ENCODE results near the gene GSC2. TPM values are rescaled to one million over a fixed set of nuclear protein-coding genes. Genes with fewer than 3 reads are reported as not detected.

Gene GSC2
- total and polyA plus RNA-seq, 9 of the 15 experiments (the other 6 are each of a cell fraction or from before 2014, with no cell fraction given): not detected

DNA sequence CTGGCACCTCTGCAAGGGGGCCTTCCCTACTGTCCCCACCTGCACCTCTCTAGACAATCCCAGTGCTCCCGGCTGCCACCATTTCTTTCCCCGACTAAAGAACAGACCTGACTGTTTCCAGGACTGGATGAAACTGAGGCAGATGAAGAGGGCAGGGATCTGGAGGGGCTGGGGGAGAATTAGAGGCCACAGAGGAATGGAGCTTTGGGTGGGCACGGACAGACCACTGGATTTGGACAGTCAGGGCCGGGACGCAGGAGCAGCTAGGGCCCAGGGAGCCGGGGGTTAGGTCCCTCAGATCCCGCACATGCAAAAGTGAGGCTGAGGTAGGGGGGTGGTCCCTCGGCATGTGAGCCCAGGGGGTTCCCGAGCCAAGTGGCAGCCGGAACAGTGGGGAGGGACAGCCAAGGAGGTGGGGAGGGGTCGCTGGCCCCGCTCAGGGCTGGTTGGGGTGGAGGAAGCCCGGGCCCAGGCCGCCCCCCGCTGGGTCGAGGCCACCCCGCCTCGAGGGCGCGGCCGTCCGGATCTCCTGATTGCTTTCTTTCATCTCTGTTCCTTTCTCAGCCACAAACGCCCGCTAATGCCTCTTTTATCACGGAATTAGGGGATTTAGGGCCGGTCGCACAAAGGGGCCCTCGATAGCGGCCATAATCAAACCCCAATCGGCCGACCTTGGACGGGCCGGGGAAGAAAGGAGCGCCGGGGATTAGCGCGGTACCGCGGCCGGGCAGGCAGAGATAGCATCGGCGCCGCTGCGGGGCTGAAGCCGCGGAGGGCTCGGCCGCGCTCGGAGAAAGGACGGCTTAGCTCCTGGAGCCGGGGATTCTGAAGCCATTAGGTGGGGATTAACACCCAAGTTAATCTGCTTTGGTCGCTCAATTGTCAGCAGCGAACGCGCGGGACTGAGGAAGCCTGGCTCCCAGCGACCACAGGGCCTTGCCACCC is 19.2 kb upstream of the GSC2 start (continued):
- TF ChIP-seq NCOA6 (IDR thresholded peaks at IDR 0.05) (no peak), GABPB1 (CRISPR knock-in tag; IDR thresholded peaks at IDR 0.05) (no peak), JUND (IDR thresholded peaks at IDR 0.05; ENCODE audit: borderline replicate concordance, low read depth, low read length) (no peak), JUND (tag; IDR thresholded peaks at IDR 0.05; ENCODE audit: borderline replicate concordance, low read depth, low read length) (no peak), POLR2B (IDR thresholded peaks at IDR 0.05; ENCODE audit: low read depth, partially characterized antibody) (no peak), ATF7 (IDR thresholded peaks at IDR 0.05) (no peak), SMAD3 (CRISPR knock-in tag; conservative IDR thresholded peaks at IDR 0.05) (no peak), RBM15 (IDR thresholded peaks at IDR 0.05; ENCODE audit: insufficient read depth, low read length) (no peak), CAMTA2 (CRISPR knock-in tag; conservative IDR thresholded peaks at IDR 0.05) (no peak), PCBP2 (IDR thresholded peaks at IDR 0.05; ENCODE audit: low read depth, low read length, poor library complexity, severe bottlenecking) (no peak), ZFPM2 (CRISPR knock-in tag; IDR thresholded peaks at IDR 0.05) (no peak), BRD4 (IDR thresholded peaks at IDR 0.05) (peak; percentile 52; the same call in 1 of the 2 replicates)
- TF ChIP-seq, protein P1, sequence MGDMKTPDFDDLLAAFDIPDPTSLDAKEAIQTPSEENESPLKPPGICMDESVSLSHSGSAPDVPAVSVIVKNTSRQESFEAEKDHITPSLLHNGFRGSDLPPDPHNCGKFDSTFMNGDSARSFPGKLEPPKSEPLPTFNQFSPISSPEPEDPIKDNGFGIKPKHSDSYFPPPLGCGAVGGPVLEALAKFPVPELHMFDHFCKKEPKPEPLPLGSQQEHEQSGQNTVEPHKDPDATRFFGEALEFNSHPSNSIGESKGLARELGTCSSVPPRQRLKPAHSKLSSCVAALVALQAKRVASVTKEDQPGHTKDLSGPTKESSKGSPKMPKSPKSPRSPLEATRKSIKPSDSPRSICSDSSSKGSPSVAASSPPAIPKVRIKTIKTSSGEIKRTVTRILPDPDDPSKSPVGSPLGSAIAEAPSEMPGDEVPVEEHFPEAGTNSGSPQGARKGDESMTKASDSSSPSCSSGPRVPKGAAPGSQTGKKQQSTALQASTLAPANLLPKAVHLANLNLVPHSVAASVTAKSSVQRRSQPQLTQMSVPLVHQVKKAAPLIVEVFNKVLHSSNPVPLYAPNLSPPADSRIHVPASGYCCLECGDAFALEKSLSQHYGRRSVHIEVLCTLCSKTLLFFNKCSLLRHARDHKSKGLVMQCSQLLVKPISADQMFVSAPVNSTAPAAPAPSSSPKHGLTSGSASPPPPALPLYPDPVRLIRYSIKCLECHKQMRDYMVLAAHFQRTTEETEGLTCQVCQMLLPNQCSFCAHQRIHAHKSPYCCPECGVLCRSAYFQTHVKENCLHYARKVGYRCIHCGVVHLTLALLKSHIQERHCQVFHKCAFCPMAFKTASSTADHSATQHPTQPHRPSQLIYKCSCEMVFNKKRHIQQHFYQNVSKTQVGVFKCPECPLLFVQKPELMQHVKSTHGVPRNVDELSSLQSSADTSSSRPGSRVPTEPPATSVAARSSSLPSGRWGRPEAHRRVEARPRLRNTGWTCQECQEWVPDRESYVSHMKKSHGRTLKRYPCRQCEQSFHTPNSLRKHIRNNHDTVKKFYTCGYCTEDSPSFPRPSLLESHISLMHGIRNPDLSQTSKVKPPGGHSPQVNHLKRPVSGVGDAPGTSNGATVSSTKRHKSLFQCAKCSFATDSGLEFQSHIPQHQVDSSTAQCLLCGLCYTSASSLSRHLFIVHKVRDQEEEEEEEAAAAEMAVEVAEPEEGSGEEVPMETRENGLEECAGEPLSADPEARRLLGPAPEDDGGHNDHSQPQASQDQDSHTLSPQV (IDR thresholded peaks at IDR 0.05): no peak
- TF ChIP-seq, protein P2, sequence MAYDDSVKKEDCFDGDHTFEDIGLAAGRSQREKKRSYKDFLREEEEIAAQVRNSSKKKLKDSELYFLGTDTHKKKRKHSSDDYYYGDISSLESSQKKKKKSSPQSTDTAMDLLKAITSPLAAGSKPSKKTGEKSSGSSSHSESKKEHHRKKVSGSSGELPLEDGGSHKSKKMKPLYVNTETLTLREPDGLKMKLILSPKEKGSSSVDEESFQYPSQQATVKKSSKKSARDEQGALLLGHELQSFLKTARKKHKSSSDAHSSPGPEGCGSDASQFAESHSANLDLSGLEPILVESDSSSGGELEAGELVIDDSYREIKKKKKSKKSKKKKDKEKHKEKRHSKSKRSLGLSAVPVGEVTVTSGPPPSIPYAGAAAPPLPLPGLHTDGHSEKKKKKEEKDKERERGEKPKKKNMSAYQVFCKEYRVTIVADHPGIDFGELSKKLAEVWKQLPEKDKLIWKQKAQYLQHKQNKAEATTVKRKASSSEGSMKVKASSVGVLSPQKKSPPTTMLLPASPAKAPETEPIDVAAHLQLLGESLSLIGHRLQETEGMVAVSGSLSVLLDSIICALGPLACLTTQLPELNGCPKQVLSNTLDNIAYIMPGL (CRISPR knock-in tag; IDR thresholded peaks at IDR 0.05): 0 out of 2 replicates have a peak, but pooled peaks have one; percentile 29
- TF ChIP-seq, protein P3, sequence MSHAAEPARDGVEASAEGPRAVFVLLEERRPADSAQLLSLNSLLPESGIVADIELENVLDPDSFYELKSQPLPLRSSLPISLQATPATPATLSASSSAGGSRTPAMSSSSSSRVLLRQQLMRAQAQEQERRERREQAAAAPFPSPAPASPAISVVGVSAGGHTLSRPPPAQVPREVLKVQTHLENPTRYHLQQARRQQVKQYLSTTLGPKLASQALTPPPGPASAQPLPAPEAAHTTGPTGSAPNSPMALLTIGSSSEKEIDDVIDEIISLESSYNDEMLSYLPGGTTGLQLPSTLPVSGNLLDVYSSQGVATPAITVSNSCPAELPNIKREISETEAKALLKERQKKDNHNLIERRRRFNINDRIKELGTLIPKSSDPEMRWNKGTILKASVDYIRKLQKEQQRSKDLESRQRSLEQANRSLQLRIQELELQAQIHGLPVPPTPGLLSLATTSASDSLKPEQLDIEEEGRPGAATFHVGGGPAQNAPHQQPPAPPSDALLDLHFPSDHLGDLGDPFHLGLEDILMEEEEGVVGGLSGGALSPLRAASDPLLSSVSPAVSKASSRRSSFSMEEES (CRISPR knock-in tag; IDR thresholded peaks at IDR 0.05): no peak
- TF ChIP-seq, protein P4, sequence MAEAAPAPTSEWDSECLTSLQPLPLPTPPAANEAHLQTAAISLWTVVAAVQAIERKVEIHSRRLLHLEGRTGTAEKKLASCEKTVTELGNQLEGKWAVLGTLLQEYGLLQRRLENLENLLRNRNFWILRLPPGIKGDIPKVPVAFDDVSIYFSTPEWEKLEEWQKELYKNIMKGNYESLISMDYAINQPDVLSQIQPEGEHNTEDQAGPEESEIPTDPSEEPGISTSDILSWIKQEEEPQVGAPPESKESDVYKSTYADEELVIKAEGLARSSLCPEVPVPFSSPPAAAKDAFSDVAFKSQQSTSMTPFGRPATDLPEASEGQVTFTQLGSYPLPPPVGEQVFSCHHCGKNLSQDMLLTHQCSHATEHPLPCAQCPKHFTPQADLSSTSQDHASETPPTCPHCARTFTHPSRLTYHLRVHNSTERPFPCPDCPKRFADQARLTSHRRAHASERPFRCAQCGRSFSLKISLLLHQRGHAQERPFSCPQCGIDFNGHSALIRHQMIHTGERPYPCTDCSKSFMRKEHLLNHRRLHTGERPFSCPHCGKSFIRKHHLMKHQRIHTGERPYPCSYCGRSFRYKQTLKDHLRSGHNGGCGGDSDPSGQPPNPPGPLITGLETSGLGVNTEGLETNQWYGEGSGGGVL (CRISPR knock-in tag; IDR thresholded peaks at IDR 0.05): no peak
- TF ChIP-seq, protein P5, sequence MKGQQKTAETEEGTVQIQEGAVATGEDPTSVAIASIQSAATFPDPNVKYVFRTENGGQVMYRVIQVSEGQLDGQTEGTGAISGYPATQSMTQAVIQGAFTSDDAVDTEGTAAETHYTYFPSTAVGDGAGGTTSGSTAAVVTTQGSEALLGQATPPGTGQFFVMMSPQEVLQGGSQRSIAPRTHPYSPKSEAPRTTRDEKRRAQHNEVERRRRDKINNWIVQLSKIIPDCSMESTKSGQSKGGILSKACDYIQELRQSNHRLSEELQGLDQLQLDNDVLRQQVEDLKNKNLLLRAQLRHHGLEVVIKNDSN (CRISPR knock-in tag; IDR thresholded peaks at IDR 0.05): no peak

Measured in K562 (cell line).